Mammary epithelial cell (primary cell): ENCODE data around the gene CHAF1A.

Experiments
- EZH2 ChIP-seq: IDR thresholded peaks from 2 replicates; pipeline ENCODE4 v1.6.1; 2012; ENCODE audit warnings: low read length, inconsistent platforms, borderline replicate concordance
- TF ChIP-seq, protein P1 (sequence below), 2 donors: IDR thresholded peaks in 1 of 2; conservative IDR thresholded peaks in 1 of 2; 2 replicates each; pipeline ENCODE4 v1.5.1; 2011 to 2012; ENCODE audit warnings: inconsistent platforms in 2 of 2, low read length in 2 of 2, mild to moderate bottlenecking in 2 of 2, control low read depth in 1 of 2, low read depth in 1 of 2; ENCODE audit not compliant: insufficient read depth in 1 of 2; ENCODE audit errors: extremely low read depth in 1 of 2

- TF ChIP-seq, protein P1, sequence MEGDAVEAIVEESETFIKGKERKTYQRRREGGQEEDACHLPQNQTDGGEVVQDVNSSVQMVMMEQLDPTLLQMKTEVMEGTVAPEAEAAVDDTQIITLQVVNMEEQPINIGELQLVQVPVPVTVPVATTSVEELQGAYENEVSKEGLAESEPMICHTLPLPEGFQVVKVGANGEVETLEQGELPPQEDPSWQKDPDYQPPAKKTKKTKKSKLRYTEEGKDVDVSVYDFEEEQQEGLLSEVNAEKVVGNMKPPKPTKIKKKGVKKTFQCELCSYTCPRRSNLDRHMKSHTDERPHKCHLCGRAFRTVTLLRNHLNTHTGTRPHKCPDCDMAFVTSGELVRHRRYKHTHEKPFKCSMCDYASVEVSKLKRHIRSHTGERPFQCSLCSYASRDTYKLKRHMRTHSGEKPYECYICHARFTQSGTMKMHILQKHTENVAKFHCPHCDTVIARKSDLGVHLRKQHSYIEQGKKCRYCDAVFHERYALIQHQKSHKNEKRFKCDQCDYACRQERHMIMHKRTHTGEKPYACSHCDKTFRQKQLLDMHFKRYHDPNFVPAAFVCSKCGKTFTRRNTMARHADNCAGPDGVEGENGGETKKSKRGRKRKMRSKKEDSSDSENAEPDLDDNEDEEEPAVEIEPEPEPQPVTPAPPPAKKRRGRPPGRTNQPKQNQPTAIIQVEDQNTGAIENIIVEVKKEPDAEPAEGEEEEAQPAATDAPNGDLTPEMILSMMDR (conservative IDR thresholded peaks at IDR 0.05 in 1 of 2, IDR thresholded peaks at IDR 0.05 in 1 of 2; ENCODE audit: extremely low read depth in 1 of 2, insufficient read depth in 1 of 2, low read depth in 1 of 2, low read length in 2 of 2), result no peak
- TF ChIP-seq EZH2, result no peak
Observed at GRCh38 chr19:4443188-4443587, 40.7 kb downstream of the CHAF1A start.
